Hippocampal formation (tissue), 2 donors: Measurements from ENCODE around the gene RPL7A.
"Not testable (repeated sequence)": the region's sequence is repeated elsewhere in the genome, so short reads cannot be mapped to it uniquely, and the experiment has no call there.

ENCODE experiments used
- DNase-seq, 2 donors: peaks; one replicate each; lab custom pipeline; 2025; lab: John Stamatoyannopoulos, UW

RPL7A gene

DNA sequence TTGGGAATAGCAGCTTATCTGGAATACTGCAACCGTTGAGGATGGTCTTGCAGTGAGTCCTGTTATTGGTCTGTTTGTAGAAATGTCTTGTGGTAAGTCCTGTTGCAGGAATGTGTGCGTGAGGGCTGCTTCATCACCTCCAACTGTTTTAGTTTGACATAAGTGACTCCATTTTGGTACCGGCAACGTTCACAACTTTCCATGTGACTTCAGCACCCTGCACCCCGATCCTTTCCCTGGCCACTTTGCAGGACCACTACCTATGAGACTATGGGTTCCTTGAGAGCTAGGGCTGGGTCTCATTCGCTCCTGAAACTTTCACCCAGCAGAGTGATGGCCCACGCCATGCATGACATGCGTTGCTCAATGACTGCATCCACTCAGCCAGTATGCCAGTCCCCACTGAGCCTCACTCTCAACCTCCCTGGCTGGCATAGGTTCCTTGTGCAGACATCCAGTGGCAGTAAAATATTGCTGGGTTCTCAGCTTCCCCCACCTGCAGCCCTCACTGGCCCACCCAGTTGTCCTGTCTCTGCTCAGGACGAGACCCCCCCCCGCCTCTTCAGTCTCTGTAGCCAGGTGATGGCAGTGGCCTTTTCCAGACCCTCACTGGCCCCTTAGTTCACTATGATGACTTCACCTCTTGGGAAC, 20.1 kb upstream of the RPL7A start:
- DNase-seq: no peak

DNA sequence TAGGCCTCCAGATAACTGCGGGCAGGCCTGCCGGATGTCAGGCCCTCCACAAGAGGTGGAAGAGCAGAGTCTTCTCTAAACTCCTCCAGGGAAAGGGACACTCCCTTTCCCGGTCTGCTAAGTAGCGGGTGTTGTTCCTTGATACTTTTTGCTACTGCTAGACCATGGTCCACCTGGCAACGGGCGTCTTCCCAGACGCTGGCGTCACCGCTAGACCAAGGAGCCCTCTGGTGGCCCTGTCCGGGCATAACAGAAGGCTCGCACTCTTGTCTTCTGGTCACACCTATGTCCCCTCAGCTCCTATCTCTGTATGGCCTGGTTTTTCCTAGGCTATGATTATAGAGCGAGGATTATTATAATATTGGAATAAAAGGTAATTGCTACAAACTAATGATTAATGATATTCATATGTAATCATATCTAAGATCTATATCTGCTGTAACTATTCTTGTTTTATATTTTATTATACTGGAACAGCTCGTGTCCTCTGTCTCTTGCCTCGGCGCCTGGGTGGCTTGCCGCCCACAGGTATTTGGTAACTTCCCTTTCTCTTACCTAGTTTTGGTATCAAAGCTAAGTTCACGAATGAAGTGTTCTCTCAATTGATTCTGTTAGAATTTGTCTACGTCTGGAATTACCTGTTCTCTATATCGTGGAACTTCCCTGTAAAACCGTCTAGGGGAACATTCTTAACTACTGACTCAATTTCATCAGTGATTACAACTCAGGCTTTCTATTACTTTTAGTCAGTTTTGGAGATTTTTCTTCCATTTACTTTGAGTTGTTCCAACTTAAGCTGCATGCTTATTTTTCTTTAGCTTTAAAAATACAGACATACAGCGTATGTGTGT, 18.5 kb upstream of the RPL7A start:
- DNase-seq: not testable (repeated sequence)

DNA sequence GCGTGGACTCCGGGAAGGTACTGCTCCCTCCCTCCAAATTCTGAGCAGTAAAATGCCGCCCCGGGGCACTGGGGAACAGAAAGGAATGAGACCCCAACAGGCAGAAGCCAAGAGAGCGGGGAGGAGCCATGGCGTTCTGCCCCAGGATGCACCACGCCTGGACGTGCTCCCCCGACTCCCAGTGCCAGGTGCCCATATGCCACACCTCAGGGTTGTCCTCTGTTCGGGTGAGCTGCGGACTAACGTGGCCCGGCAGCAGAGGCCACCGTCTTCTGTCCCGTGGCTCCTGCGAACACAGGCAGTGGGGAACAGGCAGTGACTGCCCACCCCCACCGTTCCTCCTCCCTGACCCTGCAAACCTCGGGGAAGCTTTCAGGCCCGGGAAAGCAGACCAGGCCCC, 16.8 kb upstream of the RPL7A start:
- DNase-seq: no peak

DNA sequence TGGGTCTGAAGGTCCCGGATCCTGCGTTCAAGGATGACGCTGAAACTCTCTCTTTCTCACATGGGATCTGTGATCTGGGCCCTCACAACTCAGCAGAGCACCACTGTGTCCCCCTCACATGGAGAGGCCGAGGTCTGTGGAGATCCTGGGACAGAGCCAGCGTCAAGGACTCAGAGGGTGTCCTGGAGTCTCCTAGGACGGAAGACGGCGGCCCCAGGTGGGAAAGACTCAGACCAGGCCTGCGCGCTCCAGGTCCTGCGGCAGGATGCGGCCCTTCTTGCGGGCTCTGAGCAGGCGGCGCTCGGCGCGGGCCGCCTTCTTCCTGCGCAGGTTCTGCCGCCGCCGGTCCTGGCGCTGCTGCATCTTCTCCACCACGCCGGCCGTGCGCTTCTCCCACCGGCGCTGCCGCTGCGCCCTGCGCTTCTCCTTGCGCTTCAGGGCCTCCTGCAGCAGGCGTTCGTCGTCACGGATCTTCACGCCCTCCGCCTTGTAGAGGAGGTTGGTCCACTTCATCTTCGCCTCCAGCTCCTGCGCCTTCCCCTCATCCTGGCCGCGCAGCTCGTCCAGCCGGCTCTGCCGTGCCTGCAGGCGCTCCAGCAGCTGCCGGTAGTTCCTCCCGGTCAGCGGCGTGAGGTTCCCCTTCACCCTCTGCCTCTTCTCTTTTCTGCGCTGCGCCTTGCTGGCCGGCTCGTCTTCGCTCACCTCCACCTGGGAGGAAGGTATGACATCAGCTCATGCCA, 16.2 kb upstream of the RPL7A start:
- DNase-seq: no peak

DNA sequence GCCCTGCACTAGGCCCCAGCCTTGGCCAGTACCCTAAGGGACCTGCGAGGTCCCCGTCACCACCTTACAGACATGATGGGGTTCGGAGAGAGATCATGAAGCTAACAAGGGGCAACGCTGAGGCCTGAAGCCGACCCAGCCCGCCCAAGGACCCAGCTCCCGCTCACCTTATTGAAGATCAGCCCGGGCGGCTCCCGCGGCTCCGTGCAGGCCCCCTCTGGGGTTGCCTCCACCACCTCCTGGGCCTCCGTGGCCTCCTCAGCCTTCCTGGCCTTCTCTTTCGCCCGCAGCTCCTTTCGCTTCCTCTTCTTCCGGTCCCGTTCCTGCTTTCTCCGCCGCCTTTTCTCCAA, 15.7 kb upstream of the RPL7A start:
- DNase-seq: no peak

DNA sequence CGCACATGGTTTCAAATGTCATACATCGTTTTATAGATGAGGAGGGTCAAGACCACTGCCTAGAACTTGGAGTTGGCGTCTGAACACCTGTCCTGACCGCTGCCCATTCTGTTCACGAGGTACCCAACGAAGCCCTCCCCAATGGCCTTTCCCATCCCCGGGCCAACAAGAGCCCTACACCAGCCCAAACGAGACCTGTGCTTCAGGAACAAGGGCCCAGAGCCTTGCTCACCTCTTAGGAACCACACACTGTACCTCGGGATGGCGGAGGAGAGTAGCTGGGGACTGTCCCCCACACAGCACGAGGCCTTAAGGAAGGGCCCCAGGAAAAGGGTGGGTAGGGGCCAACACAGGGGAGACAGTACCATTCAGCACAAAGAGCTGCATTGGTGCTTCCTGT, 15.0 kb upstream of the RPL7A start:
- DNase-seq: no peak

DNA sequence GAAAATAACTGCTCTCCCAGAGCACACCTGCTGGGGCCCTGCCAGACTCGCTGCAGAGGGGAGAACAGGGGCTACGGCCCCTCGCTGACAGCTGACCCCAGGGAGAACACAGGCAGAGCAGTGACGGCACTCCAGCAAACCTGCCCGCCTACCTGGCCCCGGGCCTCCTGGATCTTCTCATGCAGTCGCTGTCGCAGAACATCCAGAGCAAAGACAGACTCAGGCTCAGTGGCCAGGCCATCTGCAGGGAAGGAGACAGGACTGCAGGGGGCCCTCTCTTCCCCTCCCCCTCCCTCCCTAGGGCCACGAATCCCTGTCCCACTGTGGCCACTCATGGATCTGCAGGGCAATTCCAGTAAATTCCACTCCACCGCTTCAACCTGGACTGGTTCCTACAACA, 14.5 kb upstream of the RPL7A start:
- no peak for DNase-seq

DNA sequence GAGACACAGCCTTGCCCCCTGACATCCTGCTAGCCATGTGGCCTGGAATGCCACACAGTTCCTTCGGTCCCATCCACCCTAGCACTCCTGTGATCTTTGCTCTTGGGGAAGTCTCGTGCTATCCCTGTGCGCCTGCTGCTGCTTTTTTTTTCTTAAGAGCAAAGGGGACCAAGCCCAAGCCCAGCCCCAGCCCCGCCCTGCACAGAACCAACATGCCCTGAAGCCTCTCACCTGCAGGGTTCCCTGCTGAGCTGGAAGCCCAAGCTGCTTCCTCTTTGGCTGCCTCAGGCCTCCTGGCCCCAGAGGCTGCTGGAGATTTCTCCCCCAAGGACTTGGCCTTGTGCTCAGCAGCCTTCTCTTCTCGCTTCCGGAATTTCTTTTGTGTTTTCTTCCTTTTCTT, 13.9 kb upstream of the RPL7A start:
- DNase-seq: no peak

DNA sequence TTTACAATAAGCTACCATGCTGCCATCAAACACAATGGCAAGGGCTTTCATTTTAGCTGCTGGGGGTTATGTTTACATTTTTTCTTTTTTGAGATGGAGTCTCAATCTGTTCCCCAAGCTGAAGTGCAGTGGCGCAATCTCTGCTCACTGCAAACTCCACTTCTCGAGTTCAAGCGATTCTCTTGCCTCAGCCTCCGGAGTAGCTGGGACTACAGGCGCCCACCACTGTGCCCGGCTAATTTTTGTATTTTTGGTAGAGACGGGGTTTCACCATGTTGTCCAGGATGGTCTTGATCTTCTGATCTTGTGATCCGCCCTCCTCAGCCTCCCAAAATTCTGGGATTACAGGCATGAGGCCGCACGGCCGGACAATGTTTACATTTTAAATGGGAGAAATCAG, 13.1 kb upstream of the RPL7A start:
- not testable (repeated sequence) for DNase-seq

DNA sequence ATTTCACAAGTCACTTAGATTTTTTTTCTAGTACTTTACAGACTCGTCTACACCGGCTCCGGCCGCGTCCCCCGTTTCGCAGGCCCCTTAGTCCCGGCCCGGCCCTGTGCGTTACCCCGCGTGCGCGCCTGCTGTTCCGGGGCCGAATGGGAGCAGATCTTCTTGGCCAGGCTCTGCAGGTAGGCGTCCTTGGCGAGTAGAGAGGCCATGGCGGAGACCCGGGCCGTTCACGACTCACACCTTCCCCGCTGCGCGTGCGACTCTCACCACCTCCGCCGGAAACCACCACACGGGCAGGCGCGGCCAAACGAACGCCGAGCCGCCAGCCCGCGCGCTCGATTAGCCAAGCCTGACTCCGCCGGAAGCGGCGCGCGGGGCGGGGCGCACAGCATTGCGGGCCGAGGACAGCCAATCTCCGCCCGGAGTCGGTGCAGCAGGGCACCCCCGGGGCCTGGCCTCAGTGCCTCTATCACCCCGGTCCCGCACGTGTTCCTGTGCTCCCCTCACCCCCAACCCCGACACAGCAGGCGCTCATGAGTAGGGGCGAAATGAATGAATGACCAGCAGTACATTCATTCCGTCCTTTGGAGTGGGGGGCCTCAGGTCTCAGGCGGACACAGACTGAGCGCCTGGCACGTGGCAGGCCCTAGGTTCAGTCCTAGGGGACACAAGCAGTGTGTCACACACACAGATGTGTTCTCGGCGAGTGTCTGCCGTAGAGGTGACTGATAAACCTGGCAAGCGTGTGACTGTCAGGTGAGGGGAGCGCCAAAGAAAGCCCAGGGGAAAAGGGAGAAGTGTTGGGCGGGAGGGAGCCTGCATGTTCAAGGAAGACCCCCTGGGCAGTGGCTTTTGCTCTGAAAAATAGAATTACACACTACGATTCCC, 11.8 kb upstream of the RPL7A start, which contains the start of gene SURF6:
TSS of gene SURF6 (minus strand) at position 265 of the 888 bp plus-strand sequence. CDS start at position 209, 56 bp downstream.
- peak; percentile 77 to 84 for DNase-seq

DNA sequence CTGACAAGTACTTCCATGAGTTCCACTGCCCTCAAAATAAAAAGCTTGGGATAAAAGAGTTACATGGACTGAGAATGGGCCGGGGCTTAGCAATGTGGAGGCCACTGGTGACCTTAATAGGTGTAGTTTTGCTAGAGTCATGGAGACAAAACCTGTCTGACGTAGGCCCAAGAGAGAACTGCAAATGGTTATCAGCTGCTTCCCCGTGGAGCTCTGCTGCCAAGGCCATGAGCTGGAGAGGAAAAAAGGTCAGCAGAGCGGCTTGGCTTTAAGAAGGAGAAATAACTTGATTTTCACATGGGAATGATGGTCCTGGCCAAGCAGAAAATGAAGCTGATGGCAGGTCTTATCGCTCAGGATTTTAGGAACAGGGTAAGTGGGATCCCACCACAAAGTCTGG, 8.4 kb upstream of the RPL7A start:
- DNase-seq: no peak

DNA sequence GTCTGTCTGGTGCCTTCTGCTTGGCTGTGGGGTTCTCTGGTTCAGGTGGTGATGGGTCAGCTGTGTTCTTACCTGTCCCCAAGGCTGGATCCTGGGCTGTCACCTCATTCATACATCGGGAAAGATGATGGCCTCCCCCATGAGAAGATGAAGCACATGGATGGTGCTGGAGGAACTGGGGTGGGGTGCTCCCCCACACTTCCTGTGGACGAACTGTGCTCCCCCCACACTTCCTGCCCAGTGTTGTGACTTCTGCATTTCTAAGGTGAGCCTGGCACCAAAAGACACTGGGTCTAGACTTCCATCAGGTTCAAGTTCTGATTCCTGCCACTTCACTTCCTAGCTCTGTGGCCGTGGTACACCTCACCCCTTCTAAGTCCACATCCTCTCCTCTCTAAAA, 7.8 kb upstream of the RPL7A start:
- DNase-seq: no peak

DNA sequence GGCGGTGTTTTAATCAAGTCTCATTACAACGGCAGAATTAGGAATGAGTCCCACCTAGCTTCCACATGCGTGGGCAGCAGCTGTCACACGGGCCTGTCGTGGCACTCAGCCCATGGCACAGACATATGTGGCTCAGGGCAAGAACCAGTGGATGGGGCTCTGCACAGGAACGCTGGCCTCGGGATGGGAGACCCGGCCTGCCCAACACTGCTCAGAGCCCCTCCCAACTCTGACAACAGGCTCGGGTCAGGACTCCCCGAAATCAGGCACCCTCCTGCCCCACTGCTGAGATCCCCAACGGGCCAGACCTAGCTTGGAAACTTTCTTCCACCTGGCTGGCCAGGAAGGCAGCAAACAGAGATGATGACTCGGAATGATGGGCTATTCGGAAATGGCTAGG, 7.1 kb upstream of the RPL7A start:
- no peak for DNase-seq

DNA sequence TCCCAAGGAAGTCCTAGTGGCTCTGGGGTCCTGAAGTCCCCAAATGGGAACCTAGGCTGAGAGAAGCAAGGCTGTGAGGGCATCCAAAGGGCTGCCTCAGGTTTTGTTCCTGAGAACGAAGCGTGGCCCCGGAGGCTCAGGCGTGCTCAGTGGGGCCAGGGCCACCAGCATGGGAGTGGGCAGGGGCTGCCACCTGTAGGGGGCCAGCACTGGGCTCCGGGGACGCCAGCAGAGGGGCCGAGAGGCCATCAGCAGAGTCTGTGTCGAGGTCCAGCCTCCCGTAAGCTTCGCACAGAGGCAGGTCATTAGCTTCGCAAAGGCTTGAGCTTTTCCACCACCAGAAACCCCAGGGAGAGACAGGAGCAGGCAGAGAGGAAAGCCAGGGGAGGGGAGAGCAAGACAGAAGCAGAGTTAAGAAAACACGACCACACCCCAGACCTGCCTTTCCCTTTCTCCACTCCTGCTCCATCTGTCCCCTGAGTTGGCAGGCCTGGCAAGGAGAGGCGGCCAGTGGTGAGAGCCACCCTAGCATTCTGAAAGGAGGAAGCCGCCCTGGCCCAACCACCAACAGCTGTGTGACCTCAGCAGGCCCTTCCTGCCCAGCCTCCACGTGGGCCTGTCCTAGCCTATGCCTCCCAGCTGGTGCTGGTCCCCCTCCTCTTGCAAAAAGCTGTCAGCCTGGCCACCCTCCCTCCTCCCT, 6.5 kb upstream of the RPL7A start:
- peak in 1 of 2 donors; percentile 30 for DNase-seq

DNA sequence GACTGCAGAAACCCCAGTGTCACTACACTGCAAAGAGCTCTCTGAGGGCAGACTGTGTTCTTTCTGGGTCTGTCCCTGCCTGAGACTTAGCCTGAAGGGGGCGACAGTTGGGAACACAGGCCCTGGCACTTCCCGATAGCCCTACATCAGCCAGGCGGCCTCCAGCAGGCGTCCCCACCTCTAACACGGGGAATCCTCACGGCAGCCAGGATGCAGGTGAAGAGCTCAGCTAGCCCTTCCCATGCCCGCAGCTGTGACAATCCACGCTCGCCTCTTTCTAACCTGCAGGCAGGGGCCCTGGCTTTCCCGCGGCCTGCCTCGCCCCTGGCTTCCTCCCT, 6.0 kb upstream of the RPL7A start:
- DNase-seq: no peak

DNA sequence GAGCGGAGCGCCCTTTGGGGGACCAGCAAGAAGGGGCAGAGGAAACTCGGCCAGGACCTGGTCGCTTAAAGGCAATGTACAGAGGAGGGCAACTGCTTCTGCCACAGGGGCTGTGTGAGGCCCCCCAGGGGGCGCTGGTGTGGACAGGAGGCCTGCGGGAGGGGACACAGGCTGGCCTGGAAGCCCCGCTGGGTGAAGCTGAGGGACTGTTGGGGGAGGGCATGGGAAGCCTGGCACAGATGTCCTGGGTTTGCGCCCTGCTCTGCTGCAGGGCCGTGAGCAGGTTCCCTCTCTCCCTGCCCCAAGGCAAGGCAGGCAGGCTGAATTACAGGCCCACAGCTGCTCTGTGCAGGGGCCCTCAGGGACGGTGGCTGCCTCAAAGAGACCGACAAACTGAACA, 5.4 kb upstream of the RPL7A start:
- no peak for DNase-seq

DNA sequence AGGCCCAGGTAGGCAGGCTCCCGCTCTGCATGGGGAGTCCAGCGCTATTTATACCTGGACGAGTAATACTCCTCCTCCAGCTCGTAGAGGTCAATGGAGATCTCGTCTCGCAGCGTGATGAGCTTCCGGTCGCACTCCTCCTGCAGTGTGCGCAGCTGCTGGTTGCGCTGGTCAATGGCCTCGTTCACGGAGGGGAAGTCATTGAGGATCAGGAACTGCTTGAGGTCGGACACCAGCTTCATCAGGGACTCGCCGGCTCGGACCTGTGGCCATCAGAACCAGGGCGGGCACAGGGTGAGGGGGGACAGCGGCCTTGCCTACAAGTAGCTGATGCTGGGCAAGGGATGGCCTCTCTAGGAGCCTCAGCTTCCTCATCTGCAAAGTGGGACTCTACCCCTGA, 3.9 kb upstream of the RPL7A start:
- no peak for DNase-seq

DNA sequence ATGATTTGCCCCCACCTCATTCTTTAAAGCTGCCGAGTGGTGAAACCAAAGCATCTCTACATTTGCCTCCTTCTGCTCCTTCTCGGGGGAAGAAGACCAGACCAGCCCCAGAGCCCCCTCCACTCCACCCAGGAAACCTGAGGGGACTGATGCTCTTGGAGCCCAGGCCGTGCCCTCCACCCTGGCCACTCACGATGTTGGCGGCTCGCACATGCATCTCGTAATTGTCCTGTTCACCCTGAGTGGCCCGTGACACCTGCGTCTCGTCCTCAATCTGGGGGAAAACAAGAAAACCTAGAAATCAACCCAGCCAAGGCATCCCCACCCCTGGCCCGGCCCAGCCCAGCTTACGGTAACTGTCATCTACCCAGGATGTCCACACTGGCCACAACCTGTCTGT, 3.0 kb upstream of the RPL7A start:
- DNase-seq: no peak

DNA sequence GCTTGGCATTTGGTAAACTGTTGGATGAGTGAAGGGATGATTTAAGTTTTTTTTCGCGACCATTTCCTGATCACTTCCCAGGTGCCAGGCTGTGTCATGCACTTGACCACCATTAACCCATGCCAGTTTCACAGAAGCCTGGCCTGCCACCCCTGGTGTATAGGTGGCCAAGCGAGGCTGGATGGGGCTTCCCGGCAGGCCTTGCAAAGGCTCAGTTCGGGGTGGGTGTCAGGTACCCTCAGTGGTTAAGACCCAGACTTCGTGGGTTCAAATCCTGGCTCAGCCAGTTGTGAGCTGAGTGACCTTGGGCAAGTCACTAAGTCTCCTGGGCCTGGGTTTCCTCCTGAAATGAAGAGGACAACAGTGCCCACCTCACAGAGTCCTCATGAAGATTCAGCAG, 2.4 kb upstream of the RPL7A start:
- DNase-seq: no peak

DNA sequence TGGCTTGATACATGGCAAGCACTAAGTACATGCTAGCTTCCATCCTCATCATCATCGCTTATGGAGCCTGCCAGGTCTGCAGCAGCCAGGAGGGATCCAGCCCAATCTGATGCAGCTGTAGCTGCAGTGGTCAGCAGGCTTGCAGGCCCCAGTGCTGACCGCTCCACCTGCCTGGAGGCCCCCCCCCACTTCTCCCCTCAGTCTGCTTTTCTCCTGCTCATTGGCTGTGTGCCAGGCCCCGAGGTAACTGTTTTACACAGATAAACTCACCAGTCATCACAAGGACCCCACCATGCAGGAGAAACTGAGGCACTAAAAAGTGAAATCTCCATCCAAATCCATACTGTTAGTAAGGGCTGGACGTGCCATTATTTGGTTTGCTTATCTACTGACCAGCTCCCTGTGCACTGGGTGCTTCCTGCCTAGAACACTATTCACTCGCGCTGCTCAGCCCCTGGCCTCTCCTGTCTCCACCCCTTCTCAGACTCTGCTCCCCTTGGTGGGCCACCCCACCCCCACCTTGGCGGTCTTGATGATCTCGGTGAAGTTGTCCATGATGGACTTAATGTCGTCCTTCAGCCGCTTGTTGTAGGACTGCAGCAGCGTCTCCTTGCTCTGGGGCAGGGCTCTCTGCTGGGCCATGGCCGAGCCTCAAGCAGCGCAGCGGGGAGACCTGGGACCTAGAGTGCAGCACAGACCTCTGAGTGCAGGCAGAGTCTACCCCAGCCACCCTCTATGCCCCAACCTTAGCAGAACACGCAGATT, 1.8 kb upstream of the RPL7A start:
- no peak for DNase-seq
